HEK293 (cell line): Measurements from ENCODE around the gene TLE1.

ENCODE experiments used
- CTCF ChIA-PET: fragments of 350-600 bp; formaldehyde crosslinking; extraction: SDS; loops from one replicate; lab custom pipeline; 2021; ENCODE audit warnings: antibody characterized with exemption; lab: Yijun Ruan, JAX
- POLR2A ChIA-PET: fragments of 300-600 bp; formaldehyde crosslinking; extraction: SDS; loops from one replicate; lab custom pipeline; 2020; ENCODE audit warnings: antibody characterized with exemption, inconsistent platforms; lab: Yijun Ruan, JAX
- H3K27ac ChIP-seq: fragments of 200-500 bp; sonication (Bioruptor generic); 2 replicates; pipeline ENCODE4 v1.5.1; 2014; ENCODE audit warnings: low read depth, low read length, control low read depth, inconsistent platforms; ENCODE audit errors: extremely low read depth
- H3K36me3 ChIP-seq, 2 experiments: fragments of 200-500 bp in 1 of 2; sonication (Bioruptor generic) in 1 of 2; 1 replicate in 1 of 2; 2 replicates in 1 of 2; pipeline ENCODE4 v1.5.1; 2014 to 2017; ENCODE audit warnings: inconsistent platforms in 2 of 2, low read length in 2 of 2; ENCODE audit not compliant: control insufficient read depth in 2 of 2, insufficient read depth in 1 of 2
- H3K4me1 ChIP-seq: fragments of 200-500 bp; sonication (Bioruptor generic); 2 replicates; pipeline ENCODE4 v1.5.1; 2014; ENCODE audit warnings: mild to moderate bottlenecking, low read length, inconsistent platforms; ENCODE audit not compliant: control insufficient read depth, insufficient read depth
- H3K4me3 ChIP-seq: 2 replicates; pipeline ENCODE4 v1.5.1; 2011; ENCODE audit warnings: low read depth, mild to moderate bottlenecking, control low read depth, low read length, moderate library complexity
- H3K9me3 ChIP-seq: fragments of 200-500 bp; sonication (Bioruptor generic); 2 replicates; pipeline ENCODE4 v1.5.1; 2014; ENCODE audit warnings: low read depth, low read length, inconsistent platforms; ENCODE audit not compliant: control insufficient read depth, insufficient read depth
- GLI4 ChIP-seq: fragments of 450-650 bp; formaldehyde crosslinking; IDR thresholded peaks from 2 replicates; pipeline ENCODE4 v1.5.1; 2016; ENCODE audit warnings: missing biosample characterization, missing genetic modification characterization
- GLIS1 ChIP-seq: fragments of 450-650 bp; formaldehyde crosslinking; IDR thresholded peaks from 2 replicates; pipeline ENCODE4 v1.5.1; 2016; ENCODE audit warnings: missing biosample characterization, missing genetic modification characterization
- KLF9 ChIP-seq: fragments of 450-650 bp; formaldehyde crosslinking; IDR thresholded peaks from 2 replicates; pipeline ENCODE4 v1.5.1; 2016; ENCODE audit warnings: missing biosample characterization, missing genetic modification characterization, low read depth
- OSR2 ChIP-seq: fragments of 450-650 bp; formaldehyde crosslinking; IDR thresholded peaks from 2 replicates; pipeline ENCODE4 v1.5.1; 2016; ENCODE audit warnings: missing biosample characterization, missing genetic modification characterization
- SP2 ChIP-seq: fragments of 450-650 bp; formaldehyde crosslinking; IDR thresholded peaks from 2 replicates; pipeline ENCODE4 v1.5.1; 2016; ENCODE audit warnings: missing biosample characterization, missing genetic modification characterization
- ZIC2 ChIP-seq: fragments of 450-650 bp; formaldehyde crosslinking; IDR thresholded peaks from 2 replicates; pipeline ENCODE4 v1.5.1; 2016; ENCODE audit warnings: missing biosample characterization, missing genetic modification characterization
- ZNF138 ChIP-seq: fragments of 450-650 bp; formaldehyde crosslinking; IDR thresholded peaks from 2 replicates; pipeline ENCODE4 v1.5.1; 2016; ENCODE audit warnings: missing biosample characterization, missing genetic modification characterization, borderline replicate concordance
- ZNF26 ChIP-seq: fragments of 450-650 bp; formaldehyde crosslinking; IDR thresholded peaks from 2 replicates; pipeline ENCODE4 v1.5.1; 2016; ENCODE audit warnings: missing biosample characterization, missing genetic modification characterization
- ZNF37A ChIP-seq: fragments of 450-650 bp; IDR thresholded peaks from 2 replicates; pipeline ENCODE4 v1.5.1; 2018; ENCODE audit warnings: missing biosample characterization, missing genetic modification characterization
- ZNF501 ChIP-seq: fragments of 450-650 bp; formaldehyde crosslinking; IDR thresholded peaks from 2 replicates; pipeline ENCODE4 v1.5.1; 2016; ENCODE audit warnings: missing biosample characterization, missing genetic modification characterization
- ZNF530 ChIP-seq: fragments of 450-650 bp; formaldehyde crosslinking; IDR thresholded peaks from 2 replicates; pipeline ENCODE4 v1.5.1; 2016; ENCODE audit warnings: low read depth, missing biosample characterization, missing genetic modification characterization
- ZNF544 ChIP-seq: fragments of 450-650 bp; formaldehyde crosslinking; IDR thresholded peaks from 2 replicates; pipeline ENCODE4 v1.5.0; 2017; ENCODE audit warnings: missing biosample characterization, missing genetic modification characterization
- ZNF600 ChIP-seq: fragments of 450-650 bp; formaldehyde crosslinking; IDR thresholded peaks from 2 replicates; pipeline ENCODE4 v1.5.1; 2016; ENCODE audit warnings: missing biosample characterization, missing genetic modification characterization
- ZNF660 ChIP-seq: fragments of 450-650 bp; IDR thresholded peaks from 2 replicates; pipeline ENCODE4 v1.5.1; 2018; ENCODE audit warnings: missing biosample characterization, mild to moderate bottlenecking, missing genetic modification characterization
- ZNF843 ChIP-seq: fragments of 450-650 bp; formaldehyde crosslinking; IDR thresholded peaks from 2 replicates; pipeline ENCODE4 v1.5.1; 2016; ENCODE audit warnings: missing biosample characterization, missing genetic modification characterization
- ZSCAN30 ChIP-seq: fragments of 450-650 bp; IDR thresholded peaks from 2 replicates; pipeline ENCODE4 v1.5.1; 2018; ENCODE audit warnings: missing biosample characterization, mild to moderate bottlenecking, missing genetic modification characterization, moderate library complexity
- TF ChIP-seq, protein P1 (sequence below): fragments of 450-650 bp; formaldehyde crosslinking; IDR thresholded peaks from 2 replicates; pipeline ENCODE4 v1.5.1; 2016; ENCODE audit warnings: missing biosample characterization, missing genetic modification characterization
- TF ChIP-seq, protein P2 (sequence below): fragments of 450-650 bp; formaldehyde crosslinking; IDR thresholded peaks from 2 replicates; pipeline ENCODE4 v1.5.1; 2016; ENCODE audit warnings: missing biosample characterization, missing genetic modification characterization
- TF ChIP-seq, protein P3 (sequence below): fragments of 450-650 bp; IDR thresholded peaks from 2 replicates; pipeline ENCODE4 v1.5.1; 2018; ENCODE audit warnings: missing biosample characterization, missing genetic modification characterization

The TLE1 gene

GRCh38 chr9:81673310-81673709 lies 16.0 kb downstream of the TLE1 start (continued):
- TF ChIP-seq ZNF26 (tag by site-specific recombination): no peak
- TF ChIP-seq, protein P1, sequence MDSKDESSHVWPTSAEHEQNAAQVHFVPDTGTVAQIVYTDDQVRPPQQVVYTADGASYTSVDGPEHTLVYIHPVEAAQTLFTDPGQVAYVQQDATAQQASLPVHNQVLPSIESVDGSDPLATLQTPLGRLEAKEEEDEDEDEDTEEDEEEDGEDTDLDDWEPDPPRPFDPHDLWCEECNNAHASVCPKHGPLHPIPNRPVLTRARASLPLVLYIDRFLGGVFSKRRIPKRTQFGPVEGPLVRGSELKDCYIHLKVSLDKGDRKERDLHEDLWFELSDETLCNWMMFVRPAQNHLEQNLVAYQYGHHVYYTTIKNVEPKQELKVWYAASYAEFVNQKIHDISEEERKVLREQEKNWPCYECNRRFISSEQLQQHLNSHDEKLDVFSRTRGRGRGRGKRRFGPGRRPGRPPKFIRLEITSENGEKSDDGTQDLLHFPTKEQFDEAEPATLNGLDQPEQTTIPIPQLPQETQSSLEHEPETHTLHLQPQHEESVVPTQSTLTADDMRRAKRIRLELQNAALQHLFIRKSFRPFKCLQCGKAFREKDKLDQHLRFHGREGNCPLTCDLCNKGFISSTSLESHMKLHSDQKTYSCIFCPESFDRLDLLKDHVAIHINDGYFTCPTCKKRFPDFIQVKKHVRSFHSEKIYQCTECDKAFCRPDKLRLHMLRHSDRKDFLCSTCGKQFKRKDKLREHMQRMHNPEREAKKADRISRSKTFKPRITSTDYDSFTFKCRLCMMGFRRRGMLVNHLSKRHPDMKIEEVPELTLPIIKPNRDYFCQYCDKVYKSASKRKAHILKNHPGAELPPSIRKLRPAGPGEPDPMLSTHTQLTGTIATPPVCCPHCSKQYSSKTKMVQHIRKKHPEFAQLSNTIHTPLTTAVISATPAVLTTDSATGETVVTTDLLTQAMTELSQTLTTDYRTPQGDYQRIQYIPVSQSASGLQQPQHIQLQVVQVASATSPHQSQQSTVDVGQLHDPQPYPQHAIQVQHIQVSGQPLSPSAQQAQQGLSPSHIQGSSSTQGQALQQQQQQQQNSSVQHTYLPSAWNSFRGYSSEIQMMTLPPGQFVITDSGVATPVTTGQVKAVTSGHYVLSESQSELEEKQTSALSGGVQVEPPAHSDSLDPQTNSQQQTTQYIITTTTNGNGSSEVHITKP (tag by site-specific recombination): no peak
- TF ChIP-seq ZIC2 (tag by site-specific recombination): no peak
- no peak for TF ChIP-seq ZNF530 (tag by site-specific recombination)
- no peak for TF ChIP-seq KLF9 (tag by site-specific recombination)

GRCh38 chr9:81671880-81672280 lies 17.5 kb downstream of the TLE1 start:
- H3K36me3 ChIP-seq: peaks cover 19 to 53% of the 10 kb centered on the region in 2 experiments; a peak in 2 of 3 replicates
- TF ChIP-seq, protein P2, sequence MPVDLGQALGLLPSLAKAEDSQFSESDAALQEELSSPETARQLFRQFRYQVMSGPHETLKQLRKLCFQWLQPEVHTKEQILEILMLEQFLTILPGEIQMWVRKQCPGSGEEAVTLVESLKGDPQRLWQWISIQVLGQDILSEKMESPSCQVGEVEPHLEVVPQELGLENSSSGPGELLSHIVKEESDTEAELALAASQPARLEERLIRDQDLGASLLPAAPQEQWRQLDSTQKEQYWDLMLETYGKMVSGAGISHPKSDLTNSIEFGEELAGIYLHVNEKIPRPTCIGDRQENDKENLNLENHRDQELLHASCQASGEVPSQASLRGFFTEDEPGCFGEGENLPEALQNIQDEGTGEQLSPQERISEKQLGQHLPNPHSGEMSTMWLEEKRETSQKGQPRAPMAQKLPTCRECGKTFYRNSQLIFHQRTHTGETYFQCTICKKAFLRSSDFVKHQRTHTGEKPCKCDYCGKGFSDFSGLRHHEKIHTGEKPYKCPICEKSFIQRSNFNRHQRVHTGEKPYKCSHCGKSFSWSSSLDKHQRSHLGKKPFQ: no peak
- TF ChIP-seq ZNF544 (tag by site-specific recombination) (no peak), SP2 (tag by site-specific recombination) (no peak), ZNF138 (no peak), ZSCAN30 (no peak), OSR2 (tag by site-specific recombination) (peak; percentile 47; the same call in 1 of the 2 replicates), ZNF660 (tag by site-specific recombination) (no peak), ZNF37A (tag by site-specific recombination) (no peak), ZNF501 (tag by site-specific recombination) (no peak), GLIS1 (peak; percentile 30; the same call in 1 of the 2 replicates), ZNF843 (no peak), ZNF600 (tag by site-specific recombination) (no peak), GLI4 (tag by site-specific recombination) (no peak)
- TF ChIP-seq, protein P1 (tag by site-specific recombination): peak; percentile 66; the same call in 1 of the 2 replicates
- TF ChIP-seq, protein P3, sequence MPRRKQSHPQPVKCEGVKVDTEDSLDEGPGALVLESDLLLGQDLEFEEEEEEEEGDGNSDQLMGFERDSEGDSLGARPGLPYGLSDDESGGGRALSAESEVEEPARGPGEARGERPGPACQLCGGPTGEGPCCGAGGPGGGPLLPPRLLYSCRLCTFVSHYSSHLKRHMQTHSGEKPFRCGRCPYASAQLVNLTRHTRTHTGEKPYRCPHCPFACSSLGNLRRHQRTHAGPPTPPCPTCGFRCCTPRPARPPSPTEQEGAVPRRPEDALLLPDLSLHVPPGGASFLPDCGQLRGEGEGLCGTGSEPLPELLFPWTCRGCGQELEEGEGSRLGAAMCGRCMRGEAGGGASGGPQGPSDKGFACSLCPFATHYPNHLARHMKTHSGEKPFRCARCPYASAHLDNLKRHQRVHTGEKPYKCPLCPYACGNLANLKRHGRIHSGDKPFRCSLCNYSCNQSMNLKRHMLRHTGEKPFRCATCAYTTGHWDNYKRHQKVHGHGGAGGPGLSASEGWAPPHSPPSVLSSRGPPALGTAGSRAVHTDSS (tag by site-specific recombination): no peak
- no peaks in the 10 kb centered on the region for H3K9me3 ChIP-seq
- ChIA-PET CTCF (interaction anchor here (1.0 kb wide), 1 partner anchor 21 kb away, joined by 3 read pairs; no protein-coding TSS in a partner anchor), POLR2A (no interaction called here)
- H3K4me1 ChIP-seq: peaks cover 12% of the 10 kb centered on the region
- no peak overlapping the region for H3K27ac ChIP-seq
- no peak overlapping the region for H3K4me3 ChIP-seq
